Measurements from ENCODE around the gene TRABD2A.

The TRABD2A gene

DNA sequence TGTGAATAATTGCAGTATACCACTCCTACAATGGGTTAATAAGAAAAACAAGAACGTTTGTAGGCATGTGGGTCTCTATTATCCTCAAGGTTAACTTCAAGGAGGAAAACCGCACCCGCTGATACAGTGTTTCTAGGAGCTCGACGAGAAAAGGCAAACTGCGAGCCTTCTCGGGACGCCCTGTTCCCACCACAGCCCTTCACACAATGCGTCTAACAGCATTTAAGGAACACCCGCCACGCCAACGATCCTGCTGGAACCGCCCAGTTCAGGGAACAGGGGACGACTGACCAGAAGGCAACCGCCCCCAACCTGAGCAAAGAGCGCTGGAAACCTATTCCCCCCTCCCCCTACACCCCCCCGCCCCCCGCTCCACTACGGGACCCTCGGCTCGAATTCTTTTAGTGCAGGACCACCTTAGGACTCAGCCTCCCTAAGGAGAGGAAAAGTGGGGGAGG lies 23.9 kb upstream of the TRABD2A start:
- peak in 28 of 58 donors; percentile 23 to 69 (median 44) for DNase-seq

DNA sequence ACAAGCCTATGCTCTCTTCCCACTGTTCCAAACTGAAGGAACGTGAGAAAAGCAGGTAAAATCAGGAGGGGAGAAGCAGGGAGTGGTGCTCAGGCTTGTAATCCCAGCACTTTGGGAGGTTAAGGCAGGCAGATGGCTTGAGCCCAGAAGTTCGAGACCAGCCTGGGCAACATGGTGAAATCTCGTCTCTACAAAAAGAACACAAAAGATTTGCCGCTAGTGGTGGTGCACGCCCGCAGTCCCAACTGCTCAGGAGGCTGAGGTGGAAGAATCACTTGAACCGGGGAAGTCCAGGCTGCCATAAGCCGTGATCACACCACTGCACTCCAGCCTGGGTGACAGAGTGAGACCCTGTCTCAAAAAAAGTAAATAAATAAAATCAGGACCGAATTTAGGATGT lies 23.3 kb upstream of the TRABD2A start:
- DNase-seq: no peak

DNA sequence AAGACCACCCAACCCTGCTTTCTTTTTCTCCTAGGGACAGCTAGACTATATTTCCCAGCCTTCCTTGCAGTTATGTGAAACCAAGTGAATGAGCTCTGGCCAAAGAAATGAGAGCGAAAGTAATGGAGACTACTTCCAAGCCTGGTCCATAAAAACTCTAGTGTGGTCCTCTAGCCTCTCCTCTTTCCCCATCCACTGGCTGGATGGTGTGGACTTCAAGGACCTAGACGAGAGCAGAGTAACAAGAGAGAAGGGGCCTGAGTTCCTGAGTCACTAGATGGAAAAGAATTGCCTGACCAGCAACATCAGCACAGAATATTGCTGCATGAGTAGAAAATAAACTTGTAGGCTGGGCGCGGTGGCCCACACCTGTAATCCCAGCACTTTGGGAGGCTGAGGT lies 21.6 kb upstream of the TRABD2A start:
- DNase-seq: no peak

DNA sequence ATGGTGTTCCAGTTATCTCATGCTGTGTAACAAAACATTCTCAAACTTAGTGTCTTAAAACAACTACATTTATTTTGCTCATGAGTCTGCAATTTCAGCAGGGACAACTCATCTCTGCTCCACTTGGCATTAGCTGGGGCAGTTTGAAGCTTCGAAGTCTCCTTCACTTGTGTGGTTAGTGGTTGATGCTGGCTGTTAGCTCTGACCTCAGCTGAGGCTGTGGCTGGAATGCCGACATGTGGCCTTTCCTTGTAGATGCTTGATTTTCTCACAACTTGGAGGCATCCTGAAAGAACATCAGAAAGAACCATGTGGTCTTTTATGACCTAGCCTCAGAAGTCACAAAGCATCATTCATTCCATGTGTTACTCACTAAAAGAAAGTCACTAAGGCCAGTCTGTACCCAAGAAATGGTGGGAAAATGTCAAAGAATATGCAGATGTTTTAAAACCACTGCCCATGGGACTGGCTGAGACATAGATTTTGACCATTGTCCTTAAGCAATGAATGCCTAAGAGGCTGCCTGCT lies 20.8 kb upstream of the TRABD2A start:
- no peak for DNase-seq

DNA sequence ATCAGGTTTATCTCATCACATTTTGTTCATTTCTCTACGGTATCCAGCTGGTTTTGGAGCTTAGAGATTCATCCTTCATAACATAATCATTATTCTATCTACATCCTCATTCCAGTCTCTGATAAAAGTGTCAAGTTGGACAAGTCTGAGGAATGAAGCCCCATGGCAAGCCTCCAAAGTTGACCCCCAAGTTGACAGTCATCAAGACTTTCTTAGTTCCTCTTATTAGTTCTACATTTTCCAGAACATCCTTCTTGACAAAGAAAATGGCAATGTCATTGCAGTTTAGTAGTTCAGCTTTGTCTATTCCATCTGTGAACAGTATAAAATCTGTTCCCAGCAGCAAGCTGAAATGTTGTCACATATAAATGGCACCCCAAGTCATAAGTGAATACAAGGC lies 20.1 kb upstream of the TRABD2A start:
- no peak for DNase-seq

DNA sequence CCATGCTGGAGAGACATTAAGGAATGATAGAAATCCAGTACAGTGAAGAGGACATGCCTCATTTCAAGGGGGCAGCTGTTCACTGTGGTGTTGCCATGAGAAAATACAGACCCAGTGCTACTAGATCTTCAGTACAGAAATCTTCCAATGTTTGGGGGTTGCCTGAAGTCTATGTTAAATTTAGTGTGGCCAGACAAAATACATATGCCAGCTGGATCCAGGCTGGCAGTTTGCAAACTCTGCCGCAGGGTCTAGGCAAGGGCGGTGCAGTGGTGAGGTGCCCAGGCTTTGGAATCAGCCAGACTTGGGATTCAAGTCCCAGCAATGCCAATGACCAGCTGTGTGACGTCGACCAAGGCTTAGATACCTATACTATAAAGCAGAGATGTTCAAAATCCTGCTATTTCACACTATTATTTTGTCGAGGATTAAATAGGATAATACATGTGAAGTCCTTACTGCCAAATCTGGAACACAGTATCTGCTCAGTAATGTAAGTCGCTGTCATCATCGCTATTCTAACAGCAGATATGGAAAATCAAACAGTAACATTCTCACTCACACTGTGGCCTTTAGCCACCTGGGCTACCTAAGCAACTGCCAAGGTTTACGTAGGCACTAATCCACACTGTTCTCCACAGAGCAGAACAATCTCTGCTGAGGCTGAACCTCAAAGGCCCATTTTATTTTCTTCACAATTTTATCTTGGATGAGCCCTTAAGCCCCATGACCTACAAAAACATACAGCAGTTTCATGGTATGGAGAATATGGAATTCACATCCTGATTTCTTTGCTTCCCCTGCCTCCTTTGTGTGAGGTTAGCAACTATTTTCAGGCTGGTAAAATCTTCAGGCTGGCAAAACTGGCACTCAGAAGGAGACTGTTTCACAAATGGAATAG lies 18.7 kb upstream of the TRABD2A start:
- no peak for DNase-seq

DNA sequence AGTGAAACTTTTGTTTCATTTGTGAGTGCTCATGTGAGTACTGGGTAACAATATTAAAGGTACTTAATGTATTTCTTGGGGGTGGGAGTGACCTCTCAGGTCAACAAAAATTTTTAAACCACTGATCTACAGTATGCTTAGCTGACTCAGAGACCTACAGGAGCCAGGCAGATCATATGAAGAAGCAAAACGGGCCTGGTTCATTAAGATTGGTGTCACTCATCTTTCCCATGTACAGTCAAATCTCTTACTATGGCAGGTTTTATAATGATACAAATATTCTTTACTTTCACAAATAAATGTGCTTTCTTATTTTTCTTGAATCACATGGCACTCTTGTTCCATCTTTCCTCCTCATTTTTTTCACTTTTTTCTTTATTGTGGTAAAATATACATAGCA lies 16.9 kb upstream of the TRABD2A start:
- no peak for DNase-seq

DNA sequence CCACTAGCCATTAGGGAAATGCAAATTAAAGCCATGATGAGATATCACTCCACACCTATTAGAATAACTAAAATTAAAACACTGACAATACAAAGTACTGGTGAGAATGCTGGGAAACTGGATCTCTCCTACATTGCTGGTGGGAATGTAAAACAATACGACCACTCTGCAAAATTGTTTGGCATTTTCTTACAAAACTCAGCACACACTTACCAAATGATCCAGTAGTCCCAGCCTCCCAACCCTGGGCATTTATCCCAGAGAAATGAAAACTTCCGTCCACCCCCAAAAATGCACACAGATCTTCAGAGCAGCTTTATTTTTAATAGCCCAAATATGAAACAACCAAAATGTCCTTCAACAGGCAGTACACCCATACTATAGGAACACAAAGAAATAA lies 15.7 kb upstream of the TRABD2A start:
- no peak for DNase-seq

DNA sequence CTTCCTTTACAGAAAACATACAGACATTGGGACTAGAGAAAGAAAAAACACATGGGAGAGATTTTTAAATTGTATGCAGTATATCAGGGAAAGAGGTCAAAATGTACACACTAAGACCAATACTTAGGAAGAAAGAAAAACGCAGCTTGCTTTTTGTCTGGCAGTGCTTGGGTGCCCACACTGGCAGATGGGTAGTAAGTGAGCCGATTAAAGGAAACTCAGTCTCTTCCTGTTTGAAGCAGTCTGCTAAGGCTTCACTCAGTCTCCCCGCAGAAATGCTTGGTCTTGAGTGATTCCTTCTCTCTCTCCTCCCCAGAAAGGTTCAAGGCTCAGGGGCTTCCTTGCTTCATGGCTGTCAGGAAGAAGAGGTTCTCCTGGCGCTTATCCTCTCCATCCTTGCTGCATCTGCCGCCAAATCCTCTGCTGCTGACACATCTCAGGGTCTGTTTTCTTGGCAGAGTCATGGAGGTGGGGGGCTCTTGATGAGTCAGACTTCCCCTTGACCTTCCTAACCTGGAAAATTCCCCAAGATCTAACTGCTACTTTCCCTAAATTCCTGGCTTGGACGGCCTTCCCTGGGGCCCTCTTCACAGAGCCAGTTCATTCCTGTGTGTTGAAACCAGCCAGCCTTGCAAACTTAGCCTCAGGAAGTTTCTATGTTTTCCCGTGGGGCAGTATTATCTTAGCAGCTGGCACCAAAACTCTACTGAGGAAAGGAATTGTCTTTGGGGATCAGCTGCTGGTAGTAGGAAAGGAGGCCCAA lies 14.1 kb upstream of the TRABD2A start:
- DNase-seq: no peak

DNA sequence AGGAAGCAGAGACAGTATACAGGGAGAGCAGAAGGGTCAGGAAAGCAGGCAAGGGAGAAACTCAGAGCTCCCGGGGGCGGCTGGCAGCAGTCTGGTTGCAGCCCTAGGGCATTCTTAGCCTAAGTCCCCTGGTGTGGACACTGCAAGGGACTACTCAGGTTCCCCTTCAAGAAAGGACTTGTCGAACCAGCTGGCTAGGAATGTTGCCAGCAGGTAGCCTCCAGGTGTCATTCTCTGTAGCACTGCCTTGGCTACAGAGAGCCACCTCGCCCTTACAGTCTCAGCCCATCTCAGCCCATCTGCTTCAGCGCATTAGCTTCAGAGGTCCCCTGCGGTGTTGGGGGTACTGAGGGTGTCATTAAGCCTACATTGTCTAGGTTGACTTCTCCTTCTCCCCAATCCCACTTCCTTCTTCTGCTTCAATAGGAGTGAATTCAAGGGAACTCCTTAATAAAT lies 13.3 kb upstream of the TRABD2A start:
- DNase-seq: no peak

DNA sequence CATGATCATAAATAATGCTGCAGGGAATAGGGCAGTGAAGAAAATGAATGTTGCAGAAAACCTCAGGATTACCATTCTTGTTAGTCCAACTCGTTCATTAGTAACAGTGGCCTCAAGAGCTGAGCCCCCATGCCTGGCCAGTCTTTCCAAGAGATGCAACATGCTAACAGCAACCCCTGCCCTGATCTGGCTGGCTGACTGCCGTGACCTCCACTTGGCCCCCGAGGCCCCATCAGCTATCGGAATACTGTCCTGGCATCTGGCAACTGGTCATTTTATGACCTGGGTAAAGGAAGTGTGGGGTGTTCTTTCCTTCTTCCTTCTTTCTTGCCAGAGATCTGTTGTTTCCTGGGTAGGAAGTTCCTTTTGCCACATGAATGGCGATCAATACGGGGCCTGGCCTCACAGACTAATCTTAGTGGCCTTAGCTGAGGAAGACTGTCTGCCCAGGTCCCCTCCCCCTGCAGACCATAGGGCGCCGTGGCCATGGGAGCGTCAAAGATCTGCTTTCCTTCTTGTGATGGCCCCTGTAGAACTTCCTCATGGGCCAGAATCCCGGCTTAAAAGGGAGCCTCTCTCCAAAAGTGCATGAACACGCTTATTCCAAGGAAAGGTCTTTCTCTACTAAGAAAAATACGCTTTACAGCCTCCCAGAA lies 10.6 kb upstream of the TRABD2A start:
- DNase-seq: no peak

DNA sequence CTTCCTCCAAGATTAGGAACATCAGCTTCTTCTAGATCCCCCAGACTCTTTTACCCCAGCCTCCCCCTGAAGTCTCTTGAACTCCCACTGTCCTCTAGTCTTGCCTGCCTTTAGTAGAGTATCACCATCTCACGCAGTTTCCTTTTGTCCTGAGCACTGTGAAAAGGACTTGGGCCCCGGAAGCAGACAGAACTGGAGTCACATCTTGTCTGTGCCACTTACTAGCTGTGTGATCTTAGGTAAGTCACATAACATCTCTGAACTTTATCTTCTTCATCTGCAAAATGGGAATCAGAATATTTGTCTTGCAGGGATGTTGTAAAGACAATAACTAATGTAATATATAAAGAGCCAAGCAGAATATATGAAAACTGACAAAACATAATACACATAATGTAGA lies 8.4 kb upstream of the TRABD2A start:
- DNase-seq: no peak

DNA sequence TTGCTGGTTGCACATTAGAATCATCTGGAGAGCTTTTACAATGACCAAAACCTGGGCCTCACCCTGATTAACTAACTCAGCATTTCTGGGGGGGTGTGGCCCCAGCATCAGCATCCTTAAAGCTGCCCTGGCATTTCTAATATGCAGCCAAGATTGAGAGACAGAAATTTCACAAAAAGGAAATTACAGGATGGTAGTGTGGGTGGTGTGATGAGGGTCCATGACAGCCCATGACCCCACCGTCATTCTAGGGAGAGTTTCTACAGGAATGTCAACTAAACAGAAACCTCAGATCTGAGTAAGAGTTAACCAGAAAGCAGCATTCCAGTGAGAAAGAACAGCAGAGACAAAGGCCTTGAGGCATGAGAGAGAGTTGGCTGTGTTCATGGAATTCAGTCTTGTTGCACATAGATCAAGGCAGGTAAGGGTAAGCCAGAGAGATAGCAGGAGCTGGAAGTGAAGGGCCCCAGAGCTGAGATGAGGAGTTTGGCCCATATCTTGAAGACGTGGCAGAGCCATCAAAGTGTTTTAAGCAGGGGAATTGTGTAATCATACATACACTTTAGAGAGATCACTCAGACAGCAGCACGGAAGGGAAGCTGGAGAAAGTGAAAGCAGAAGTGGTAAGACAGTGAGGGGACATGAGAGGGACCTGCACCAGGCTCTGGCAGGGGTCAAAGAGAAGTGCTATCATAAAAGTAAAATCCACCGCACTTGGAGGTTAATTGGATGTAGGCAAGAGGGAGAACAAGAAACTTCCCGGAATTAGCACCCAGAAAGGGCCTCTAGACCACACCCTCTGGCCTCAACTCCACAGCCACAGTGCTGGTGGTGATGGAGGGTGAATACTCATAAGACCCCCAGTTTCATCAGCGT lies 7.8 kb upstream of the TRABD2A start:
- peak in 4 of 58 donors; percentile 11 to 42 (median 16) for DNase-seq

DNA sequence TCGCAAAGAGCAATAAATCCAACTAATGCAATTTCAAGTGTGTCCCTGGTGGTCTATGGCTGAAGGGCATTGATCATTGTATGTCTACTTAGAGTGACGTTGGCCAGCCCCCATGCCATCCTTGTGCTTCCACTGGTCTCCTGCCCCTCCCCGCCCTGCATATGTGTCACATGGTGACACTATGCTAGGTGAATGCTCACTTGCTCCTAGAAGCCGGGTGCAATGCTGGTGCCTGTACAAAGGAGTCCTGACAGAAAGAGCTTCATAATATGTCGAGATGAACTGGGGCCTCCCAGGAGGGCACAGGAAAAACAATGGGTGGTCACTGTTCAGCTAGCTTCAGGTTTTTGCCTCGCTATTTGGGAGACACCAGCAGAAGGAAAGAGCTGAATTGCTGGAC lies 5.9 kb upstream of the TRABD2A start:
- no peak for DNase-seq

DNA sequence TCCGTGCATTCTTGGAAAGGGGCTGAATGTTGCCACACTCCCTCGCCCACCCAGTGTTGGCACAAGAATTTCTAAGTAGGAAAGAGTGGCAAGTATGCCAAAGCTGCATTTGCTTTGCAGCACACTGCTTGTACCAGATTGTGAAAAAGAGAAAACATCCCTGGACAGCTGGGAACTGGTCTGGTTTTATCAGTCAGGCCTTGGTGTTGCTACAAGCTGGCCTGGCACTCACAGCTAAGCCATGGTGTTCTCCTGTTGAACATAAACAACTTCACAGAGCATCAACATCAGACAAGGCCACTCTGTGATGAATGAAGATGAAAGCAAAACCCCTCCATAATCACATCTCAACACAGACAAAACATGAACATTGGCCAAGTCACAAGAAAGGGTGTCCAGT lies 4.2 kb upstream of the TRABD2A start:
- DNase-seq: no peak

DNA sequence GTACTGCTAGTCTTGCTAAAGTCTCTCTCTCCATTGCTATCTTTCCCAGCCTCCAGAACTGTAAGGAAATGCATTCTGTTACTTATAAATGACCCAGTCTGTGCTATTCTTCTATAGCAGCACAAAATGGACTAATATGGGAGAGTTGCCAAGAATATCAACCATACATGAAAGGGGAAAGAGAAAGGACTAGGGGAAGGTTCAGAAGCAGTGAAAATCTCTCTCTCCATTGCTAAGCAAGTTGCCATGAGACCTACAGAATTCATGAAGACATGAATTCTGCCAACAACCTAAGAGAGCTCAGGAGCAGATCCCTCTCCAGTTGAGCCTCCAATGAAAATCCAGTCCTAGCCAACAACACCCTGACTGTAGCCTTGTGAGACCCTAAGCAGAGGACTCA lies 3.6 kb upstream of the TRABD2A start:
- no peak for DNase-seq

DNA sequence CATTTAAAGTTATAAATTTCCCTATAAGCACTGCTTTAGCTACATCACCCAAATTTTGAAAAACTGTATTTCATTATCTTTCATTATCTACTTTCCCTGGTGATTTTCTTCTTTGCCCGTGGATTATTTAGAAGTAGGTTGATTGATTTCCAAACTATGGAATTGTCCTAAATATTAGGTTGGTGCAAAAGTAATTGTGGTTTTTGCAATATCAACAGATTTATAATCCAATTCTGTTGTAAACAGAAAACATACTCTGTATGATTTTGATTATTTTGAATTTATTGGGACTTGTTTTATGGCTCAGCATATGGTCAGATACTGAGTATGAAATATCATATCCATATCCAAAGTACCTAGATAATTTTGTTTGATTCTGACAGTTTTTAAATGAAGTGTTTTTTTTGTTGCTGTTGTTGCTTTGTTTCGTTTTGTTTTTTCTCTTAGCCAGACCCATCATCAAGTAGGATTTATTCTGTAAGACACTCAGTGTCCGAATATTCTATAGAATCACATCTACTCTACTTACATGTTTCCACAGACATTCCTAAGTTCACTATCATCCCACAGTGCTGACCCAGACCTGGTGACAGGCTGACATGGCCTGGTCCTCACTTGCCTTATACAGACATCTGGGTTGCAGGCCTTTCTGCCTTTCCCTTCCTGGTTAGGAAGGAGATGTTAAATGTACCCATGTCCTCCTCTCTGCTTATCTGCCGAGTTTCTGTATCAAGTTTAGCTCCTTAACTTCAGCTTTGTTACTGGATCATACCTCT lies 2.1 kb upstream of the TRABD2A start:
- no peak for DNase-seq

DNA sequence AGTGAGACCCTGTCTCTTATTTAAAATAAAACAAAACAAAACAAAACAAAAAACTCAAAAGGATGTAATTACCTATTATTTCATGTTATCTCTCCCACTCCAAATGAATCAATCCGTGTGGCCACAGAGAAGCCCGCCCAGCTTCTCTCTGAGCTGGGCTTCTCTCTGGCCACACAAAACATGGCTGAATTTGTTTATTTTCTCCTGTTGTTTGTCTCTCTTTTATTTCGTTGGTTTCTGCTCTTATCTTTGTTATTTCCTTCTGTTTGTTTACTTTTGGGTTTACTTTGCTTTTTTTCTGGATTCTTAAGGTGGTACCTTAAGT lies 1.5 kb upstream of the TRABD2A start:
- no peak for DNase-seq

DNA sequence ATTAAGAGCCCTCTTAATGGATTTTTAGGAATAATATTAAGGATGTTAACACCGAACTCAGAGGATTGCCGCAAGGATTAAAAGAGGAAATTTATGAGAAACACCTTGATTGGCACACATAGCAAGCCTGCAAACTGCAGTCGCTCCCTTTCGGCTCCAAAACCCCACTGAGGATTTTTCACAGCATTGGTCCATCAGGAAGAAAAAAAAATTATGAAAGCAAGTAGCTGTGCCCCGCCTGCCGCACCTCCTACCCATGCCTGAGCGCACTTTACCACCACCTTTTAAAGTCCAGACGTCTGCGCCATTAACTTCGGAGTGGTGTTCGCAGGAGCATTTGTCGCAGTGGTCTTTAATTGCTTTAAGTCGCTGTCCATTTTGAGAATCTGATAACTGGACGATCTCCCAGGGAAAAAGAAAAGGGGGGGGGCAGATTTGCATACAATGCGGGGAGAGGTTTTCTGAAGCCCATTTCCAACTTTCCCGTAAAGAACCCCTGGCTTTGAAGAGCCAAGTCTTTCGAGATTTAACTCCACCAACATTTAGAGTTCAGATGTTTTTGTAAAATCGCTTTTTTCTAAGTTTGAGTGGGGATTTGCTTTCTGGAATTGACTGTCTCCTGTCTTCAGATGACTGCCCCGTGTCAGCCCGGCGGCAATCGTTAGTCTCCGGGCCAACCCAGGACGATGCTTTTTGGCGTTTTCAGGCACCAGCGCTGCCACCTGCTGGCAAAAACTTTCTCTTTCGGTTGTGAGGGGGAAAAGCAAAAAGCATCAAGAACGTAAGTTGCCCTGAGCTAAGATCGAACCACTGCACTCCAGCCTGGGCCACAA lies 913 bp upstream of the TRABD2A start:
- peak in 47 of 58 donors; percentile 10 to 74 (median 40) for DNase-seq

Data from anterior cingulate cortex (tissue), 58 donors.